Activated CD8-positive, alpha-beta memory T cell treated with anti-CD3 and anti-CD28 coated beads, Interleukin-2, amount 50 U/mL, for 1 hour (primary cell): ENCODE data around the gene RASSF5.

Experiments used
- DNase-seq: peaks from one replicate; pipeline ENCODE4 v3.0.0-alpha.2; 2020; ENCODE audit errors: extremely low read depth

RASSF5 gene

GRCh38 chr1:206634365-206635079 lies 127.2 kb downstream of the RASSF5 start:
- DNase-seq = peak; percentile 10

GRCh38 chr1:206635080-206635977 lies 128.0 kb downstream of the RASSF5 start, which contains the start of gene DYRK3:
TSS of gene DYRK3 (plus strand) at chr1:206635536. CDS start at chr1:206635704, 168 bp downstream.
- peak; percentile 58 for DNase-seq

- no peak for DNase-seq
These were observed 128.6 kb downstream of the RASSF5 start for GRCh38 chr1:206635978-206636345.

GRCh38 chr1:206636671-206637070 lies 129.3 kb downstream of the RASSF5 start:
- no peak for DNase-seq

- no peak for DNase-seq
These were observed 130.3 kb downstream of the RASSF5 start for GRCh38 chr1:206637605-206638004.
